GM23338 (cell line): ENCODE data around the gene TMC2. TPM values are rescaled to one million over a fixed set of nuclear protein-coding genes. Genes with fewer than 3 reads are reported as not detected.
A peak's percentile ranks its signal among the peaks of the same experiment; 100 is the strongest.

ENCODE experiments used
- ATAC-seq: fragments of 200-7000 bp; cut with Tn5 transposase; 3 replicates; pipeline ENCODE4 v1.9.1; 2020
- DNase-seq: peaks from one replicate; pipeline ENCODE4 v3.0.0-alpha.2; 2015; ENCODE audit warnings: low spot score
- H2AFZ ChIP-seq: fragments of 200-600 bp; sonication (generic); 2 replicates; pipeline ENCODE4 v1.8.0; 2016; ENCODE audit warnings: antibody characterized with exemption, mild to moderate bottlenecking, moderate library complexity
- H3F3A ChIP-seq: fragments of 200-600 bp; sonication (generic); replicated peaks from 2 replicates; pipeline ENCODE4 v1.8.0; 2017; ENCODE audit warnings: antibody characterized with exemption, mixed run types, low read depth
- H3K27ac ChIP-seq: fragments of 200-600 bp; sonication (generic); 2 replicates; pipeline ENCODE4 v1.6.1; 2016; ENCODE audit warnings: low read depth
- H3K27me3 ChIP-seq: fragments of 200-600 bp; sonication (generic); 2 replicates; pipeline ENCODE4 v1.8.0; 2016; ENCODE audit warnings: mild to moderate bottlenecking, mixed run types, moderate library complexity; ENCODE audit not compliant: insufficient read depth
- H3K36me3 ChIP-seq: fragments of 200-600 bp; sonication (generic); 2 replicates; pipeline ENCODE4 v1.8.0; 2016; ENCODE audit warnings: mild to moderate bottlenecking; ENCODE audit not compliant: insufficient read depth
- H3K4me1 ChIP-seq: fragments of 200-600 bp; sonication (generic); 2 replicates; pipeline ENCODE4 v1.8.0; 2016; ENCODE audit warnings: mild to moderate bottlenecking, moderate library complexity; ENCODE audit not compliant: insufficient read depth
- H3K4me2 ChIP-seq: fragments of 200-600 bp; sonication (generic); 2 replicates; pipeline ENCODE4 v1.7.1; 2017; ENCODE audit warnings: mixed run types
- H3K4me3 ChIP-seq: fragments of 200-600 bp; sonication (generic); 2 replicates; pipeline ENCODE4 v1.6.1; 2016; ENCODE audit warnings: mixed run types
- H3K79me2 ChIP-seq: fragments of 200-600 bp; sonication (generic); replicated peaks from 2 replicates; pipeline ENCODE4 v1.8.0; 2017; ENCODE audit warnings: mild to moderate bottlenecking; ENCODE audit not compliant: insufficient read depth
- H3K9me2 ChIP-seq: fragments of 200-600 bp; sonication (generic); 2 replicates; pipeline ENCODE4 v1.8.0; 2017; ENCODE audit not compliant: insufficient read depth
- H4K20me1 ChIP-seq: fragments of 200-600 bp; sonication (generic); replicated peaks from 2 replicates; pipeline ENCODE4 v1.8.0; 2017; ENCODE audit warnings: mild to moderate bottlenecking; ENCODE audit not compliant: insufficient read depth
- H3K27ac Mint-ChIP-seq: 2 replicates; pipeline ENCODE4 v1.8.0; 2020; ENCODE audit warnings: inconsistent platforms, mild to moderate bottlenecking, moderate library complexity, mixed read lengths
- H3K27me3 Mint-ChIP-seq: 3 replicates; pipeline ENCODE4 v1.8.0; 2022; ENCODE audit warnings: low read depth, mild to moderate bottlenecking, moderate library complexity, mixed read lengths, inconsistent platforms; ENCODE audit not compliant: insufficient read depth, poor library complexity
- H3K36me3 Mint-ChIP-seq: 3 replicates; pipeline ENCODE4 v1.8.0; 2021; ENCODE audit warnings: low read depth, mild to moderate bottlenecking, inconsistent platforms, moderate library complexity, mixed read lengths
- H3K4me1 Mint-ChIP-seq: 3 replicates; pipeline ENCODE4 v1.8.0; 2020; ENCODE audit warnings: mild to moderate bottlenecking, inconsistent platforms, mixed read lengths
- H3K4me3 Mint-ChIP-seq: 3 replicates; pipeline ENCODE4 v1.8.0; 2021; ENCODE audit warnings: moderate library complexity, mild to moderate bottlenecking, inconsistent platforms, mixed read lengths
- H3K9me3 Mint-ChIP-seq: 3 replicates; pipeline ENCODE4 v1.8.0; 2020; ENCODE audit warnings: moderate library complexity, mild to moderate bottlenecking, inconsistent platforms, mixed read lengths
- CREB1 ChIP-seq: fragments of 250-450 bp; sonication (Bioruptor Pico); IDR thresholded peaks from 2 replicates; pipeline ENCODE4 v1.5.0; 2020; ENCODE audit warnings: low read depth, mild to moderate bottlenecking, moderate library complexity
- CTCF ChIP-seq, 2 experiments: fragments of 200-600 bp in 1 of 2; sonication (generic) in 1 of 2; conservative IDR thresholded peaks; 2 replicates each; pipeline versions ENCODE4 v1.5.1 to v1.6.1; 2016 to 2017; ENCODE audit warnings: antibody characterized with exemption in 2 of 2, low read depth in 2 of 2, mild to moderate bottlenecking in 2 of 2, moderate library complexity in 1 of 2
- EZH2 ChIP-seq: fragments of 200-600 bp; sonication (generic); IDR thresholded peaks from one replicate; pipeline ENCODE4 v1.8.0; 2017; ENCODE audit warnings: antibody characterized with exemption, mild to moderate bottlenecking, low read depth; ENCODE audit not compliant: unreplicated experiment
- EZH2phosphoT487 ChIP-seq: fragments of 200-600 bp; sonication (generic); IDR thresholded peaks from one replicate; pipeline ENCODE4 v1.8.1; 2018; ENCODE audit warnings: antibody characterized with exemption; ENCODE audit not compliant: unreplicated experiment
- JUNB ChIP-seq: IDR thresholded peaks from one replicate; pipeline ENCODE4 v1.6.1; 2016; ENCODE audit warnings: antibody characterized with exemption; ENCODE audit not compliant: unreplicated experiment
- NANOG ChIP-seq: IDR thresholded peaks from 2 replicates; pipeline ENCODE4 v1.6.1; 2016; ENCODE audit warnings: antibody characterized with exemption, borderline replicate concordance
- POLR2AphosphoS5 ChIP-seq: IDR thresholded peaks from 2 replicates; pipeline ENCODE4 v1.6.1; 2016; ENCODE audit warnings: antibody characterized with exemption, low read depth
- REST ChIP-seq: IDR thresholded peaks from one replicate; pipeline ENCODE4 v1.6.1; 2018; ENCODE audit warnings: antibody characterized with exemption; ENCODE audit not compliant: unreplicated experiment
- STAT1 ChIP-seq: IDR thresholded peaks from one replicate; pipeline ENCODE4 v1.6.1; 2016; ENCODE audit warnings: antibody characterized with exemption; ENCODE audit not compliant: unreplicated experiment
- ZNF114 ChIP-seq: fragments of 250-450 bp; sonication (Bioruptor Pico); IDR thresholded peaks from 2 replicates; pipeline ENCODE4 v1.5.0; 2020; ENCODE audit warnings: mild to moderate bottlenecking, moderate library complexity
- ZNF331 ChIP-seq: fragments of 250-450 bp; sonication (Bioruptor Pico); IDR thresholded peaks from 2 replicates; pipeline ENCODE4 v1.5.0; 2020; ENCODE audit warnings: low read depth, mild to moderate bottlenecking, moderate library complexity
- ZNF462 ChIP-seq: fragments of 250-450 bp; sonication (Bioruptor Pico); IDR thresholded peaks from 2 replicates; pipeline ENCODE4 v1.5.0; 2020; ENCODE audit warnings: mild to moderate bottlenecking, moderate library complexity
- polyA plus RNA-seq: library from polyadenylated mRNA; unstranded; fragments of >200 nt; fragmentation: Nextera tagmentation; extraction: Ambion mirVana; gene quantifications from 2 replicates; pipeline ENCODE4 v1.2.1, GENCODE V29; 2016
- total RNA-seq: library from RNA; depleted of rRNA; stranded (reverse); fragments of >200 nt; shearing (Covaris generic); gene quantifications from 2 replicates; pipeline ENCODE4 v1.2.3, GENCODE V29; 2014
- TF ChIP-seq, protein P1 (sequence below): IDR thresholded peaks from 2 replicates; pipeline ENCODE4 v1.6.1; 2016; ENCODE audit warnings: antibody characterized with exemption

TMC2 gene
- total and polyA plus RNA-seq, 2 experiments from 2014 or later: not detected

DNA sequence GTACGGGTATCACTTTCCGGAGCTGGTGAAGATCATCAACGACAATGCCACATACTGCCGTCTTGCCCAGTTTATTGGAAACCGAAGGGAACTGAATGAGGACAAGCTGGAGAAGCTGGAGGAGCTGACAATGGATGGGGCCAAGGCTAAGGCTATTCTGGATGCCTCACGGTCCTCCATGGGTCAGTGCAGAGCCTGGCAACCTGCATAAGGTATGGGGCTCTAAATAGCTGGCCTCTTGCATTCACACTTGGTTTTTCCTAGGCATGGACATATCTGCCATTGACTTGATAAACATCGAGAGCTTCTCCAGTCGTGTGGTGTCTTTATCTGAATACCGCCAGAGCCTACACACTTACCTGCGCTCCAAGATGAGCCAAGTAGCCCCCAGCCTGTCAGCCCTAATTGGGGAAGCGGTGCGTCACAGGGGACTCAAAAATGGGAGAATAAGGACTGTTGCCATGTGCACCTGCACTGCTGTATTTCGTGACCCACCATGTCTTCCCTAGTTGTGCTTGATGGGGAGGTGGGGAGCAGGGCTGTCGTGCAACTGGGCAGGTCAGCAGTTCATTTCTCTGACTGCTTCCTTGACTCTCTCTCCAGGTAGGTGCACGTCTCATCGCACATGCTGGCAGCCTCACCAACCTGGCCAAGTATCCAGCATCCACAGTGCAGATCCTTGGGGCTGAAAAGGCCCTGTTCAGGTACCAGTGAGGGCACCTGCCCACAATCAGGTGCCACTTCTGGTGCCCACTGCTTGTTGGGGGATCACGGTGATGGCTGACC is 119.2 kb downstream of the TMC2 start:
- no peak for TF ChIP-seq CTCF (conservative IDR thresholded peaks at IDR 0.05; ENCODE audit: low read depth in 2 of 2)
- TF ChIP-seq NANOG: no peak
- TF ChIP-seq, protein P1, sequence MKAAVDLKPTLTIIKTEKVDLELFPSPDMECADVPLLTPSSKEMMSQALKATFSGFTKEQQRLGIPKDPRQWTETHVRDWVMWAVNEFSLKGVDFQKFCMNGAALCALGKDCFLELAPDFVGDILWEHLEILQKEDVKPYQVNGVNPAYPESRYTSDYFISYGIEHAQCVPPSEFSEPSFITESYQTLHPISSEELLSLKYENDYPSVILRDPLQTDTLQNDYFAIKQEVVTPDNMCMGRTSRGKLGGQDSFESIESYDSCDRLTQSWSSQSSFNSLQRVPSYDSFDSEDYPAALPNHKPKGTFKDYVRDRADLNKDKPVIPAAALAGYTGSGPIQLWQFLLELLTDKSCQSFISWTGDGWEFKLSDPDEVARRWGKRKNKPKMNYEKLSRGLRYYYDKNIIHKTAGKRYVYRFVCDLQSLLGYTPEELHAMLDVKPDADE: no peak
- TF ChIP-seq ZNF462 (CRISPR knock-in tag): no peak
- TF ChIP-seq POLR2AphosphoS5: no peak; the same call in 1 of the 2 replicates
- TF ChIP-seq EZH2: no peak
- no peak for TF ChIP-seq CREB1 (CRISPR knock-in tag)
- TF ChIP-seq EZH2phosphoT487: no peak
- no peak for TF ChIP-seq JUNB
- no peak for TF ChIP-seq ZNF114
- no peak for TF ChIP-seq REST
- no peak for TF ChIP-seq ZNF331 (CRISPR knock-in tag)
- no peak for TF ChIP-seq STAT1
- H3K4me3 ChIP-seq: no peak overlapping the region
- Mint-ChIP-seq H3K9me3 (peaks cover 4% of the 10 kb centered on the region), H3K36me3 (peaks cover 80% of the 10 kb centered on the region), H3K27me3 (peaks cover 30% of the 10 kb centered on the region), H3K27ac (no peak overlapping the region; the same call in 1 of the 2 replicates), H3K4me1 (peaks cover 20% of the 10 kb centered on the region), H3K4me3 (peak overlapping the region; percentile 94; the same call in 2 of the 3 replicates)
- H3K9me2 ChIP-seq: no peaks in the 10 kb centered on the region
- no peak for ATAC-seq
- H3K27me3 ChIP-seq: no peaks in the 10 kb centered on the region
- H2AFZ ChIP-seq: no peak overlapping the region
- H3K27ac ChIP-seq: no peak overlapping the region
- H4K20me1 ChIP-seq: peaks cover 57% of the 10 kb centered on the region
- H3K4me1 ChIP-seq: peaks cover 15% of the 10 kb centered on the region
- H3K4me2 ChIP-seq: no peak overlapping the region
- H3F3A ChIP-seq: peaks cover 66% of the 10 kb centered on the region
- DNase-seq: no peak
- H3K36me3 ChIP-seq: peaks cover 56% of the 10 kb centered on the region
- peaks cover 48% of the 10 kb centered on the region for H3K79me2 ChIP-seq
